NAMALWA (cell line): ENCODE results near the gene AUTS2.

Source experiments
- DNase-seq: peaks from one replicate; pipeline ENCODE4 v3.0.0-alpha.2; 2015; ENCODE audit warnings: low spot score

The AUTS2 gene

DNA sequence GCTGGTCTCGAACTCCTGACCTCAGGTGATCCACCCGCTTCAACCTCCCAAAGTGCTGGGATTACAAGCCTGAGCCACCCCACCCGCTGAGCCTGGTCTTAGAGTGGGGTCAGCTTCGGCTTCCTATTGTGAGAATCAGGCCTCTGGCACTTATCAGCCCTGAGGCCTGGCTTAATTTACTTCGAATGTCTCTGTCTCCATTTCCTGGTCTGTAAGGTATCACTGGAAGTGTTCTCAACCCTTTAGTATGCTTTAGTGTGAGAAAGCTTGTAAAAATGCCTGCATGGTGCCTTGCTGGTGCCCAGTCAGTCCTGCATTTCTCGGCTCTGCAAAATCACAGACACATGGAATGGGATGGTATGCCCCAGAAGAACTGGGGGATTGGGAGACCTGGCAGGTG lies 862.3 kb downstream of the AUTS2 start:
- no peak for DNase-seq

DNA sequence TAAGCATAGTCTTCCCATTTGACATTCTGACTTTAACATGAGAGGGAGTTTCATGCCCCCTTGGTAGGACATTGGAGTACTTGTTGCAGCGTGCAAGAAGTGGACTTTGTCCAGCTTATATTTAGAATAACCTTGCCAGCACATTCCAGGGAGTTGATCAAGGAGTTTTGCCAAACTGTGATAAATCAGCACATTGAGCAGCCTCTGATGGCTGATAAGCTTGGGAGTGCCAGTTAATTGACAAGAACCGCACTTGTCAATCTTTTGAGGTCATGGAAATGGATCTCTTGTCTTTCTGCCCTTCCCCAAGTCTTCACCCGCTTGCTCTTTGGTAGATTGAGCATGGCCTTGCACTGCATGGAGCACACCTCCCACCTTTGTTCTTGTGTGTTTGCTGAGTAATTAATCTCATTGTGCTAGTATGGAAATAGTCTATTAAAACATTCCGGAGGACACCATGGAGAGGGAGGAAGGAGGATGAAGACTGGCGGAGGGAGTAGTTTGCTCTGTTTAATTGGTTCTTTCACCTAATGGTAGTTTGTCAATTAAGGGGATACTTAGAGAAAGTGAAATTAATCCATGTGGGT lies 865.2 kb downstream of the AUTS2 start:
- no peak for DNase-seq

DNA sequence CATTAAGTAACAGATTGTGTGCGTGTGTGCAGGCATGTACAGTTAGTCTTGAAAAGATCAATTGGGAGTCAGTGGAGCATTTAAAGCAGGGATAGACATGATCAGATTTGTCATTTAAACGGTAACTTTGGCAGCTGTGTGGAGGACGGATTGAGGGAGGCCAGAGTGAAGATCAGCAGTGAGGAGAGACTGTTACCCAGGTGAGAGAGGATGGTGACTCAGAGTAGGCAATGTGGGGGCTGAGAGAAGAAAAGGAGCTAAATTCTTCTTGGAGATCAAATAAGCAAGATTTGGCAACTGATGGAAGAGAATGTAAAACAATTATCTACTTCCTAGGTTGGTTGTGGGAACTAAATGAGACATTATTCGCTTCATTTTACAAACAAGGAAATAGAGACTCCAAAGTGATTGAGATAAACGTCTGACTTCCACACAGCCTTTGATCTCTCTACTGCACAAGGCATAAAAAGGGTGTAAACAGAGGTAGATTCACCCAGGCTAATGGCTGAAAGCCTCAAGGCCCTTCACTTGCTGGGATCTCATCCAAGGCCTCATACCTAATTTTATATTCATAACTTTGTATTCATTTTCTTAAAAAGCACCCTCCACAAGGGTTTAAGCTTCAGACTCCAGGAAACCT lies 868.6 kb downstream of the AUTS2 start:
- DNase-seq: no peak

DNA sequence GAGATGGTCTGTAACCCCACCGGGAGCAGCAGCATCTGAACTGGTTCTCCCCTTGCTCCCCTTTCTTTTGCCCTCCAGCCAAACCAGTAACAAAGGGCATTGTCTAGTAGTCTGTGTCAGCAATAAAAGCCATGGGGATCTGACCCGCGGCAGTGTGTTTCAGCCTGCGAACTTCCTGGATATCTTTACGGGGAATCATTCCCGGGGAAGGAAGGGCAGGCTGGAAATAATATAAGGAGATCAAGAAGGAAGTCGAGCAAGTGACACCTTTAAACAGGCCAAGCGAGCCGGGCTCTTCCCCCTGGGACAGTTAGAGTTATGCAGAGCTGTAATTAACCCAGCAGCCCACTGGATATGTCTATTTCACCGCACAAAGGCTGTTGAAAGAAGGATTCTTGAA lies 872.5 kb downstream of the AUTS2 start:
- DNase-seq: no peak

DNA sequence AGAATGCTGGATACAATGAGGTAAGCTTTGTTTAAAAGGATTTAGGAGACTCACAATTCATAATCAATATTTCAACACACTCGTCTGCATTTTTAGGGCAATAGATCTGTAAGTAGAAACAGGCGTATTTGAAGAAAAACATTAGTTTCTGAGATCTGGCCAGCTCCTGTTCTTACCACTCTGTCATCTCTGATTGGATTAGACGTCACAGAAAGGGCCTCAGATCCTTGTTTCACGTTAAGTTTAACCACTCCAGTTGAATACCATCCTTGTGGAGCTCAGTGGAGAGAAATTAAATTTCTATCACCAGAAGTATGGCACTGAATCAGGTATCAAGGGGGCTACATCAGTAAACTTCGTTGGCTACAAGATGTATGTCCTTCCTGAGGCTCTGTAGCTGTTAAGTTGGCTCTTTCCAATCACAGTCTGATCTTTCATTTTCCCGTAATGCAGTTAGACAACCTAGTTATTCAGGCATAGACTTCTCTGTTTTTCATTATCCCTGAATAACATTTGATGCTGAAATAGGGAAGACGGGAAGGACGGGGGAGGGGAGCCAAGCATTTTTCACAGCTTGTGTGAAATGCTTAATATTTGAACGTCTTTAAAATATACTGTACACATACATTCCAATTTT lies 874.4 kb downstream of the AUTS2 start:
- no peak for DNase-seq

DNA sequence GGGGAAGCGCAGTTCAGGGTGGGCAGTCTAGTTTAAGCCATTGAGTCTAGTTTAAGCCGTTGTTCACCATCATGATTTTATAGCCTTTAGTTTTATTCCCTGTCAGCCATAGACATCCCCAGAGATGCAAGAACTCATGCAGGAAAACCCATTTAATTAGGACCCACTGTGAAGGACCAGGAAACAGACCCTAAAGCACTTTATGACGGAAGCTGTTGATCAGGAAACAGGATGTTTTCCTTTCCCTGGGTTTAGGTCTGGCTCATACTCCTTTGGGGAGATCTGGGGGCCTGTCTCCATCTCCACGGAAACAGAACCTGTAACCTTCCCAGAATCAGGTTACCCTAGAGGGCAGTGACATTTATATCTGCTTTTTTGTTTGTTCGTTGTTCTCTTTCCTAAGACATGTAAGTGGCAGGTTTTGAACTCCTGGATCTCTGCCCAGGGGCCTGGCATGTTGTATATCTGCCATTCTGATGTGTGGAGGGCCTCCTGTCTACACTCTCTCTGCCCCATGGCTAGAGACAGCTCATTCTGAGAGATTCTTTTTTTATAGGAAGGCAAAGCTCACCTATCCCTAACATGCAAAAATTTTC lies 876.5 kb downstream of the AUTS2 start:
- no peak for DNase-seq

DNA sequence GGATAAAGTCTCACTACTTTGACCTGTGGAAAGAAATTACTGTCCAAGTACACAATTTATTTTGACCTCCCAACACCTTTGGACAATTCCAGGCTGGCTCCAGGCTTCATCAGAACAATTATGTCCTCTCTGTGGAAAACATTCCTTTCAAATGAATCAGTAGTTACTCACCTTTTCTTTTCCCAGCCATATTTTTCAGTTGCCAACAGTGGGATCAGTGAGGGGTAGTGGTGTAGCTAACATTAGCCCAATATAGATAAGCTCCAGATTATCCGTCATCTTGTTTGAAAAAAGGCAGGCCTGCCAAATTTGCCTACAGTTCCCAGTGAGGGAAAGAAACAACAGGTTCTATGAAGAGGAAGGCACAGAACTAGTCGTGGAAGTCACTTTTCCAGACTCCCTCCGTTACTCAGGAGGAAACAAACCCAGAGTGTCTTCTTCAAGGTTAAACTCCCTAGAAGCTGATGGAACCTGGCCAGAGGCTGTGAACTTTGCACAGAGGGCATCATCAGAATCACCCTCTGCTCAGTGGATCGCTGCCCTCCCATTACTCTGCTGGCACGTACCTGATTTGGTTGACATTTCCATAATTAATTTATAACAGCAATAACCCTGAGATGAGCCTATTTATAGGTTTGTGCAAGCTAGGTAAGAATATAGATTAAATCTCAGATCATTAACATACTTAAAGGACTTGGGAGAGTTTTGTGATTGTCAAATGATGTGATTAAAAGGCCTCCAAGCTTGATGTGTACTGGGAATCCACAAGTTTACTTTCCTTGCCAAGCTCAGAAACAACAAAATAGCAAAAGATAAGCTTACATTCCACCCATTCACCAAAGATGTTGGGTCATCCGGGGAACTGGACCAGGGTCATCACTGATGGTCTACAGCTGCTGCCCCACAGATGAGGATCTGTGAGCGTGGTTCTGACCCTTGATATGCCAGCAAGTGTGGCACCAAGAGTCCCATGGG lies 879.0 kb downstream of the AUTS2 start:
- no peak for DNase-seq

DNA sequence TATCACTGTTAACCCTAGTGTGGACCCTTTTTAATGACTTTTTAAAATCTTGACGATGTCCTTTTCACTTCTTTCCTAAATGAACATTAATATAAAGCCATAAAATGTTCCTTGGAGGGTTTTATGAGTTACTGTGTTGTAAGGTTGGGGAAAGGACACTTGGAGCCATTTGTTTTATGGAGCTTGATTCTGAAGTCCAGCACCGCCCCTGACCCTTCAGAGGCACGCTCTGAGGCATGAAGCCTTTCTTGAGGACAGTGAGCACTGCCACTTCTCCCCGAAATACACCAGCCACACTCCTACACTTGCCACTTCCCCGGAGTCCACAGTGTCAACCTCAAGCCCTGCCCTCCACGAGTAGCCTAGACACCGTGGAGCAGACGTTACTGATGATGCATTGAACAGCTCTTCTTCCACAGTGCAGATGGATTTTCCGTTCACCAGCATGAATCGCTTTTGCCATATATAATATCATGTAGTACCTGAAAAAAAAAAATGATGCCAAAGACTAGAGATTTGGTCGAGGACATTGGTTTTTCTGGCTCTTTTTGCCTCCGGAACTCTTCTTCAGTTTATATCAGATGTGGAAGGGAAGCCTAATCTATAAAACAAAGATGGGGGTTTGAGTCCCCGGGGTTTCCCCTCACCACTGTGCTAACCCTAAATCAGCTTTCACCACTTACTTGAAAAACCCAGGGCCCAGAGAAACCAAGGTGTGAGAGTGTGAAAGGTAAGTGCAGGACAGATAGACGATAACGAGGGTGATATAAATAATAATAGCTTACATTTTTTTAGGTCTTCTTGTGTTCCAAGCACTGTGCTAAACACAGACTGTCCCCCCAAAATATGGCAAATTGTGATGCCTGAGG lies 881.1 kb downstream of the AUTS2 start:
- no peak for DNase-seq

DNA sequence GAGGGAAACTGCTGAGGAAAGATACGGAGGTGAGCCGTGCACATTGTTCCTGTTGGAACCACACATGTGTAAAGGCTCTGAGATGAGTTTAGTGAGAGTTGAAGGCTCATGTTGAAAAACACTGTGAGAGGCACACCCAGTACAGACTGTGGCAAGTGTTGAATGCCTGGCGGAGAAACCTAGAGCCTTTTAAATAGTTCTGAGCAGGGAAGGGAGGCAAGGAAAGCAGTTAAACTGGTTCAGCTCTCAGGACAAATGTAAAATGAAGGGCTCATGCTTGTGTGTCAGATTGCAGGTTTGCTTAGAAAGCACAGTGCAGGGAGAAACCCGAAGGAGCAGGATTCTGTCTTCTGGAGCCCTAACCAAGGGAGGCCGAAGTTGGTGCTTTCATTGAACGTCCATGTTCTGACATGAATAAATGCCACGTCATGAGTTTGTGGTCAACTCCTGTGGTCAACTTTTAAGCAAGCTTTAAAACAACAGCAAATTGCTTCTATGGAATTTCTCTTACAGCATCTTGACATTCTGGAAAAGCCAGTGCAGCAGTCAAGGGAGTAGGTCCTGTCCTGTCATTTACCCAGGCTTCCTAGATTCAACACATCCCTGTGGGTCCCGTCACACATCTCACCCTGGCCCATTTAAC lies 882.8 kb downstream of the AUTS2 start:
- DNase-seq: no peak

DNA sequence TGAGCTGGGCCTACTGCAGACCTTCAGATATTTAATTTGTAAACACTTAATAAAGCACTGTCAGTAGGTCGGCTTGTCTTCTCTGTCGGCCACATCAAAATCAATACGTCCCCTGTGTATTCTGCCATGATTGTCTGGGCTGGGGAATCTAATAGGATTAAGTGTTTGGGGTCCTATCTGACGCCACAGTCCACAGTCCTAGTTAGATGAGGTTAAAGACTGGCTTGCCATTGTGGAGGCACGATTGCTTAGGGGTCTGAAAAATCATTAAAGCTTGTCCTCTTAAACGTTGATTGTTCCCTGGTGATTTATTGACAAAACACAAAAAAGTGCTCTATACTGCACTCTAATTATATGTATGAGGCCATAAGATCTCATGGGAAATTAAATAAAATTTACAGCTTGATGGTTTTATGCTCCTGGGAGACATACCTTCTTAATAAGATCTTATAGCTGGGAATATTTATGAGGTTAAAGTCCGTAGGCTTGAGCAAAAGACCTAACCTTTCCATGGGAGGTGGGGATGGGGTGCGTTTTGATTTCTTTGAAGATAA lies 883.4 kb downstream of the AUTS2 start:
- no peak for DNase-seq

DNA sequence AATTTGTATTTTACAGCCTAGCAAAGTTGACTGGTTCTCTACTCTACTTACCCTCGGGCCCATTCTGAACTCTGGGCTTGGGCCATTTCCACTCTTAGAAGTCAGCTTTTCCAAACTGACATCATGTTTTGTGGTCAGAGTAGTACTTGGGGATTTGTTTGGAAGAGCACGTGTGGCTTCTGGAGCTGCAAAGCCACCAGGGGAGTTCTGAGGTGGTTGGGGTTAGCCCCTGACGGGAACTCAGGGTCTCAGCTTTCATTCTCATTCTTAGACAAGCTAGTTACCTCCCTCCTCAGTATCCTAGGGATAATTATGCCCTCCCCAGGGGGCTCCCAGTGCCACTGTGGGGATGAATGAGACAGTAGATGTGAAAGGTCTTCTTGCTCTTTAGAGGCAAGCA lies 886.0 kb downstream of the AUTS2 start:
- no peak for DNase-seq

DNA sequence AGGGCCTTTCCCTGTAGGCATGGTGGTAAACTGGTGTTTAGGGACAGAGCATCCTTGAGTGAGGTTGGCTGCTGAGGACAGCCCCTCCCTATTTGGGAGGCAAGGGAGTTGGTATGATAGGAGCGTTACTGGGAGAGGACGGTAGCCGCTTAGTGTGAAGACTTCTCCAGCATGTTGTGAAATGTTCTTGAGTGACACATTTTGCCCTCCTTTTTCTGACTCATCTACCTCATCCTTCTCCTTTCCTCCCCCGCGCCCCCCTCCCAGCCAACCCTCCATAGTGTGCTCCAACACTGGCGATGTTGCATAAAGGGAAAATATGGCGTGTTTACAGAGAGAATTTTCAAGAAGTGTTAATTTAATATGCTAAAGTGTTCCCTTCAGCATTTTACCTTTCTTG lies 888.7 kb downstream of the AUTS2 start:
- DNase-seq: no peak

DNA sequence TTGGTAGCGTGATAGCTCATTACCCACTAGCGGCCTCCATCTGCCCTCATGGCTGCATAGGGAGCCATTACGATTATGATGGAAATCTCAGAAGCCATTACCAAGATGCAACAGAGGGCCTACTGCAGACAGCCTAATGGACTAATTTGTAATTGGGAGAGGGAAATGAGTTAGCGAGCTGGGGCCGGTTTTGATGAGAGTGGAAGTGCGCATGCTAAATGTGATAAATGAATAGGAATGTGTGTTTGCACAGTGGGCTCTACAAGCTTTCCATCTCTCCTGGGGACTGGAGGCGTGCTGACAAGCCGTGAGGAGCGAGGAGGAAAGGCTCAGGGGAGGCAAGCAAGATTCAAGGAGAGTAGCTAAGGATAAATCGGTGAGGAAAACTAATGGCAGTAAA lies 889.2 kb downstream of the AUTS2 start:
- DNase-seq: no peak

DNA sequence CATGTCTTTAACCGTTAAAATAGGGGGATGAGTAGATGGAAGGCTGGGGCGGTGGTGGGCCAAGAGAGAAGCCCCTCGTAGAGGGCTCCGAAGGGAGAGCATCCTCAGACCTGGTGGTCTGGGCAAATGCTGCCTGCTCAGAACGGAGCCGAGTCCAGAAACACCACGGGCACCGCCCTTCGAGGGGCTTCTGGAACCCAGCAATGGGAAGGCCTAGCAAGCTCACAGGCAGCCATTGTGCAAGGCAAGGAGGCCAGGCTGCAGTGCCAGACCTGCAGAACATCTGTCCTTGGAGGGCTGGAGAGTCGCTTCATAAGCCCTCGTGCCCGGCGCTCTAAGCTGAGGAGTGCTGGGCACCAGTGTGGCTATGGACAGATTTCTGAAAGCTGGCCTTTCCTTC lies 889.6 kb downstream of the AUTS2 start:
- no peak for DNase-seq

DNA sequence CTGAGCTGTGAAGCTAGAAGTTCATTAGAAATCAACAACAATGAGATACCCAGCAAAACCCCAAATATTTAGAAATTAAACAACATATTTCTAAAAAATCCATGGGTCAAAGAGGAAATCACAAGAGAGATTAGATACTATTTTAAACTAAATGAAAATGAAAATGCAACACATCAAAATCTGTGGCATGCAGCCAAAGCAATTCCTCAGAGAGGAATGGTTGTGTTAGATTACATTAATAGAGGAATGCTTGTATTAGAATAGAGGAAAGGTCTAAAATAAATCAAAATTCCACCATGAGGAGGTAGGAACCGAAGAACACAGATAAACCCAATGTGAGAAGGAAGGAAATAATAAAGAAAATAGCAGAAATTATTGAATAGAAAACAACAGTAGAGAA lies 891.5 kb downstream of the AUTS2 start:
- DNase-seq: no peak

DNA sequence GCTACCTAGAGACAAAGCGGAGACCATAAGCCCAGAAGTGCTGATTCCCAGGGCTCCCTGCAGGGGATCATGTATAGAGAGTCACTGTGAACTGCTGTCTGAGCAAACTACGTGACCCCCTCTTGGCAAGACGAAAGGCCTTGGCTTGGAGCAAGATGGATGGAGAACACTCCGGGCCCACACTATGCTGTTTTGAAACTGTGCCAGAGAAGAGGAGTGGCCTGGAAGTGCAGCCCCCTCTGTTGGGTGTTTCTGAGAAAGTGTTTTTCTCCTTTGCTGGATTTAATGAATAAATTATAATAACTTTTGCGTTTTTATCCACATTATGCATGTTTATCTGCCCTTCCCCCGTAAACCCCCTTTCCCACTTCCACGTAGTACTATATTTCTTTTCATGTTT lies 894.4 kb downstream of the AUTS2 start:
- DNase-seq: no peak

DNA sequence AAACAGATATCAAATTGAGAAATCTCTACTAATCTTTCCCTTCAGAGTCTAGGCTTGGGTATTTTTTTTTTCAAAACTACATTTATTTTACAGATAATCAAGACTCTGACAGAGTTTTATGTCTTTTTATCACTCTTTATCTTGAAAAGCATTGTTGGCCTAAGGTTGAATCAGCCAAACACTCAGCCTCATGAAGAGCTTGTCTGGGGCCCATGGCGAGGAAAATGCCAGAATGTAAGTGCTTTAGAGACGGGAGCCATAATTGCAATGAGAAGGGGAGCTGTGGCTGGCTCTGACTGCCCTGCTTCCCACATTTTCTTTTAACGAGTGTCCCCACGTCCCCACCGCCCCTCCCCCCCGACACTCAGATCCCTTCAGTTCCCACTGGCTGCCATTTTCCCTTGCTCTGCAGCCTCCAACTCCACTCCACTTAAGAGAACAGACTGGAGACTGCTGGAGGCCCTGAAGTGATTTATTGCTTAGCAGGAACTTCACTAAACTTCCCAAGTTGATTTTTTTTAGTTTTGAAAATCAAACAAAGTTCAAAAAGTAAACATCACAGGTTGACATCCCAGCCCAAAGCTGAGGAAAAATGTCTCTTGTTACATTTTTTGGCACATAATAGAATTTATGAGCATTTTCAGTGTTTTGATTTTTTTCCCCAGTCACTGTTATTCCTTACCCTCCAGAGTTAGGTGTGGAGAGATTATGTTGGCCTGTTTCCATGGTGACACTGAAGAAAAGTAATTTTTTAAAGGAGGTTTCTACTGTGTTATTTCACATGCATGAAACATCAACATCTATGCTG lies 896.2 kb downstream of the AUTS2 start:
- DNase-seq: no peak

DNA sequence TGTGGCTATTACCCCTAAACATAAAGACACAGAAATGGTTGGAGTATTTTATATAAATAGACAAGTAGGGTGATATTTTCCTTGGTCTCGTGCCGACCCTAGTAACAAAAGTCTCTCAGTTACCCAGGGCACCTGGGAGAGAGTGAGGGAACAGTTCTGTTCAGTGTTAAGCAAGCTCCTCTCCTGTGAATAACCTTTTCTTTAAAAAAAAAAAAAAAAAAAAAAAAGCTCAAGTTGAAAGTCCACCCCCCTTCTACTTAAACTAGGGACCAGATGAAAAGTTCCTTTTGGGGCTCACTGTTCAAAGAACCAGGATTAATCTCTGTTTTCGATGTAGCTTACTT lies 896.7 kb downstream of the AUTS2 start:
- no peak for DNase-seq

DNA sequence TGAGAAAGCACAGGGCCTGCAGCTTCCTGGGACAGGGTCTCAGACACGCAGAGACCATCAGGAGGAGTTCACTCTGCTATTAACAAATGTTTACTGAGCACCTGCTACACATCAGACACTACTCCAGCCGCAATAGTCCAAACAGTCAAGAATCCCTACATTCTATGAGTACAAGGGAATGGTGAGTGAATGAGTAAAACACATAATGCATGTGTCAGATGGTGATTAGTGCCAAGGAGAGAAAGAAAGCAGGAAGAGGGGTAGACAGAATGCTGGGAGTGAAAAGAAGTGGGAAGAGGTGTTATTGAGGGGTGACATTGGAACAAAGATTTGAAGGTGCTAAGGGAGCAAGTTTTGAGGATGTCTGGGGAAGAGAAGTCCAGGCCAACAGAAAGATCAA lies 899.5 kb downstream of the AUTS2 start:
- DNase-seq: no peak
